ENCODE measurements around the gene ZNF662. TPM values are rescaled to one million over a fixed set of nuclear protein-coding genes. Genes with fewer than 3 reads are reported as not detected.

The ZNF662 gene
- total and polyA plus RNA-seq, 2 of the 13 experiments (the other 11 are each of a cell fraction or from before 2014, with no cell fraction given) = not detected

GRCh38 chr3:42876940-42877720, 28.8 kb upstream of the ZNF662 start (continued):
- peak; percentile 62 for TF ChIP-seq HNF1A (IDR thresholded peaks at IDR 0.05; ENCODE audit: low read depth)
- peak; percentile 85 for TF ChIP-seq HNF1A (CRISPR knock-in tag; IDR thresholded peaks at IDR 0.05; ENCODE audit: borderline replicate concordance)
- no peak for TF ChIP-seq JDP2 (CRISPR knock-in tag; IDR thresholded peaks at IDR 0.05; ENCODE audit: borderline replicate concordance)
- TF ChIP-seq PRDM10 (CRISPR knock-in tag; IDR thresholded peaks at IDR 0.05; ENCODE audit: low read depth) = peak; percentile 75
